Glutamatergic neuron (in vitro differentiated cells): Measurements from ENCODE around the gene MTHFD1L. TPM values are rescaled to one million over a fixed set of nuclear protein-coding genes. Genes with fewer than 3 reads are reported as not detected.

Experiments
- DNase-seq: peaks from one replicate; pipeline ENCODE4 v3.0.0; 2022
- H3K27ac Mint-ChIP-seq: one replicate; pipeline ENCODE4 v1.8.0; 2020; ENCODE audit warnings: mild to moderate bottlenecking, mixed read lengths, inconsistent platforms; ENCODE audit not compliant: unreplicated experiment
- H3K27me3 Mint-ChIP-seq: one replicate; pipeline ENCODE4 v1.8.0; 2020; ENCODE audit warnings: mild to moderate bottlenecking, moderate library complexity, mixed read lengths, inconsistent platforms; ENCODE audit not compliant: unreplicated experiment
- H3K36me3 Mint-ChIP-seq: one replicate; pipeline ENCODE4 v1.8.0; 2020; ENCODE audit warnings: mild to moderate bottlenecking, mixed read lengths, inconsistent platforms; ENCODE audit not compliant: unreplicated experiment
- H3K4me1 Mint-ChIP-seq: one replicate; pipeline ENCODE4 v1.8.0; 2020; ENCODE audit warnings: mild to moderate bottlenecking, low read depth, mixed read lengths, inconsistent platforms; ENCODE audit not compliant: unreplicated experiment
- H3K4me3 Mint-ChIP-seq: one replicate; pipeline ENCODE4 v1.8.0; 2020; ENCODE audit warnings: mild to moderate bottlenecking, mixed read lengths, inconsistent platforms; ENCODE audit not compliant: unreplicated experiment
- H3K9me3 Mint-ChIP-seq: one replicate; pipeline ENCODE4 v1.8.0; 2020; ENCODE audit warnings: mild to moderate bottlenecking, moderate library complexity, mixed read lengths, inconsistent platforms; ENCODE audit not compliant: unreplicated experiment
- CTCF ChIP-seq: fragments of 200-600 bp; sonication (generic); IDR thresholded peaks from one replicate; pipeline ENCODE4 v1.5.0; 2021; ENCODE audit not compliant: partially characterized antibody, unreplicated experiment
- total RNA-seq: library from RNA; stranded (reverse); fragmentation: NEBNext Ultra II Directional; extraction: Animal tissue kit (Norgen Biotek cat#: 25700); gene quantifications from one replicate; pipeline ENCODE4 v1.2.1, GENCODE V29; 2021; ENCODE audit not compliant: unreplicated experiment

MTHFD1L gene
- total RNA-seq, 1 donor from 2014 or later: 35.9 TPM

- Mint-ChIP-seq H3K27ac (no peak overlapping the region), H3K27me3 (peaks cover 2% of the 10 kb centered on the region), H3K9me3 (no peaks in the 10 kb centered on the region), H3K4me3 (no peak overlapping the region), H3K36me3 (no peaks in the 10 kb centered on the region), H3K4me1 (peaks cover 23% of the 10 kb centered on the region)
- TF ChIP-seq CTCF: no peak
- no peak for DNase-seq
These were observed 12.4 kb downstream of the MTHFD1L start for GRCh38 chr6:150877928-150878327.

- DNase-seq: no peak
- Mint-ChIP-seq H3K9me3 (no peaks in the 10 kb centered on the region), H3K36me3 (no peaks in the 10 kb centered on the region)
These were observed 13.1 kb downstream of the MTHFD1L start for GRCh38 chr6:150878347-150879213.

GRCh38 chr6:150880336-150880735, 14.8 kb downstream of the MTHFD1L start:
- no peaks in the 10 kb centered on the region for H3K36me3 Mint-ChIP-seq

More at GRCh38 chr6:150878347-150879213, 13.1 kb downstream of the MTHFD1L start:
- Mint-ChIP-seq H3K27ac (no peak overlapping the region), H3K4me3 (no peak overlapping the region), H3K4me1 (peaks cover 22% of the 10 kb centered on the region), H3K27me3 (peaks cover 2% of the 10 kb centered on the region)
- TF ChIP-seq CTCF: no peak

GRCh38 chr6:150881911-150882481, 16.5 kb downstream of the MTHFD1L start:
- H3K9me3 Mint-ChIP-seq: no peaks in the 10 kb centered on the region
- no peaks in the 10 kb centered on the region for H3K36me3 Mint-ChIP-seq
- peak overlapping the region; percentile 36 for H3K4me3 Mint-ChIP-seq
- no peak for TF ChIP-seq CTCF
- peaks cover 7% of the 10 kb centered on the region for H3K4me1 Mint-ChIP-seq
- peak overlapping the region; percentile 80 for H3K27ac Mint-ChIP-seq
- H3K27me3 Mint-ChIP-seq: no peaks in the 10 kb centered on the region
- DNase-seq: no peak

More at GRCh38 chr6:150880336-150880735, 14.8 kb downstream of the MTHFD1L start:
- no peak for DNase-seq
- no peak for TF ChIP-seq CTCF
- Mint-ChIP-seq H3K4me1 (peaks cover 14% of the 10 kb centered on the region), H3K9me3 (no peaks in the 10 kb centered on the region), H3K27me3 (peaks cover 2% of the 10 kb centered on the region), H3K4me3 (no peak overlapping the region), H3K27ac (no peak overlapping the region)

GRCh38 chr6:150883521-150883920, 18.0 kb downstream of the MTHFD1L start:
- no peak for DNase-seq
- no peak overlapping the region for H3K27ac Mint-ChIP-seq

More at GRCh38 chr6:150883521-150883920, 18.0 kb downstream of the MTHFD1L start:
- Mint-ChIP-seq H3K4me1 (peaks cover 7% of the 10 kb centered on the region), H3K9me3 (no peaks in the 10 kb centered on the region), H3K36me3 (no peaks in the 10 kb centered on the region), H3K4me3 (no peak overlapping the region), H3K27me3 (no peaks in the 10 kb centered on the region)
- TF ChIP-seq CTCF: no peak
